NCI-H1436 (cell line): ENCODE data around the gene SMARCD2.
A peak's percentile ranks its signal among the peaks of the same experiment; 100 is the strongest.

ENCODE experiments used
- DNase-seq: peaks from one replicate; lab custom pipeline; 2025; lab: John Stamatoyannopoulos, UW

Gene SMARCD2

GRCh38 chr17:63832014-63832413 is 10.5 kb downstream of the SMARCD2 start:
- no peak for DNase-seq

- no peak for DNase-seq
These were observed 11.0 kb downstream of the SMARCD2 start for GRCh38 chr17:63831505-63831904.

- DNase-seq, result no peak
These were observed 11.5 kb downstream of the SMARCD2 start for GRCh38 chr17:63830904-63831491.

GRCh38 chr17:63830278-63830677 is 12.2 kb downstream of the SMARCD2 start:
- no peak for DNase-seq

DNA sequence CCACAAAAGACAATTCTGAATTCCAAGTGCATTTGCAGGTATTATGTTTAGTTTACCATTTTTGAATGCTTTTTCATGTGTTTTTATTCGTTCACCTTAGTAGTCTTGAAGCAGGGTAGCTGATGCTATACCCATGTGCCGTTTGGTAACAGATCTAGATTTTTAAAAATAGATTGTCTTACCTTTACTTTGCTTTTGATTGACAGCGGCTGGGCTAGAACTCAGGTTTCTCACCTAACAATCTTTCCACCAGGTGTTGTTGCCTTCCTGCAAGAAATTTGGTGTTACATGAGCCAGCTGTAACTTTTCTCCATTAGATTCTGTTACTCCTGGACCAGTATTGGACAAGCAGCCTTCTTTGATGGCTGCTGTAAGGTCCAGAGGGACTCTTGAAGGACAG is 13.5 kb downstream of the SMARCD2 start:
- no peak for DNase-seq

GRCh38 chr17:63827801-63828221 is 14.7 kb downstream of the SMARCD2 start:
- DNase-seq, result no peak

- DNase-seq, result peak; percentile 97
These were observed 15.3 kb downstream of the SMARCD2 start, which contains the start of the genes FTSJ3 and PSMC5 for GRCh38 chr17:63827002-63827800. TSS of gene FTSJ3 (minus strand) at chr17:63827663. CDS start at chr17:63826902, 761 bp downstream. TSS of gene PSMC5 (plus strand) at chr17:63827431. CDS start at chr17:63827491, 60 bp downstream.

GRCh38 chr17:63826468-63827001 is 15.9 kb downstream of the SMARCD2 start:
- DNase-seq, result no peak

- DNase-seq, result no peak
These were observed 18.1 kb downstream of the SMARCD2 start for GRCh38 chr17:63824362-63824761.

GRCh38 chr17:63823659-63824331 is 18.7 kb downstream of the SMARCD2 start:
- DNase-seq, result no peak

DNA sequence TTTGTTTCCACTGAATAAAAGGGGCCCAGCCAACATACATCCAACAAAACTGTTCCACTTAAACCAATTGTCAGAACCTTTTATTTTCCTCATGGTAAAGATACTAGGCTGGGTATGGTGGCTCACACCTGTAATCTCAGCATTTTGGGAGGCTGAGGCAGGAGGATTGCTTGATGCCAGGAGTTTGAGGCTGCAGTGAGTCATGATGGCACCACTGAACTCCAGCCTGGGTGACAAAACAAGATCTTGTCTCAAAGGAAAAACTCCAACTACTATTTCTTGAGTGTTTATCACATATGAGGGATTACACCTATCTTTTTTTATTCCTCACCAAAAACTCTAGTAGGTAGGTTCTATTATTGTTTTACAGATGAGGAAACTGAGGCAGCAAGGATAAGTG is 19.9 kb downstream of the SMARCD2 start:
- no peak for DNase-seq

DNA sequence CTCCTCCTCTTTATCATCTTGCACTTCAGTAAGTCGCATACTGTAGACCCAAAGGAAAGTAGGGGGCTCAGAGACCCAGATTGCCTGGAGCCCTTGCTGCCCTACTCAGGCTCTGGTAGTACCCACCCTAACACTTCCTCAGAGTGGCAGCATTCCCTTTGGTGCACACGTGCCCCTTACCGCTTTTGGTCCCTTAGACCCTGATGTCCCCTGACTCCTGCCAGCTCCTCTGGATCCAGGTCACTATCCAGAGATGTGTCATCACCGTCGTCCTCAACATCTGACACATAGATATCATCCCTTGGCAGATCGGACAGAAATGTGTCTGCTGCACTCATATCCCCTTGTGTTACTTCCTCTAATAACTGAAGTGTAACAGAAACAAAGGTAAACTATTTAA is 20.7 kb downstream of the SMARCD2 start:
- DNase-seq, result no peak

DNA sequence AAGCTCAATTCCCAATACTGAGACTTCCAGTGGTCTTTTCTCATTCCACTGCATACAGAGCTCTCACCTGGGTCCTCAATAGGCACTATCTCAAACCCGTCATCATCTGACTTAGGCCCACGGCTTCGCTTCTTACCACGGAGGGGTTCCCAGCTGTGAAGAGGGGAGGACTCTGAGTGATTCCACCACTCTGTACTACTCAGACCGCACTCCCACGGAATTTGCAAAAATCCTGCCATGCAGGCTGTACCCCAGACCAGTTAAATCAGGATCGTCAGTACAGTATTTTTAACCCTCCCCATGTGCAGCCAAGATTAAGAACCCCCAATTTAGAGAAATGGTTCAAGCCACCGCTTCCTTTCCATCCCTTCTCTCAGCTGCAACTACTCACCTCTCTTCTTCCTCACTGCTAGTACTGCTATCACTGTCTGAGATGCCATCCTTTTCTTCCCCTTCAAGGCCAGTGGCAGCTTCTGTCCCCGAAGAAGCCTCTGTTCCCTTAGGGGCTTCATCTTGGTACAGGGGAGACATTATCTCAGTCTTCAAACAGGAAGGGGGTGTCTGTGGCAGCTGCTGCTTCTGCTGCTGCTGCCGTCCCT is 21.4 kb downstream of the SMARCD2 start:
- no peak for DNase-seq

DNA sequence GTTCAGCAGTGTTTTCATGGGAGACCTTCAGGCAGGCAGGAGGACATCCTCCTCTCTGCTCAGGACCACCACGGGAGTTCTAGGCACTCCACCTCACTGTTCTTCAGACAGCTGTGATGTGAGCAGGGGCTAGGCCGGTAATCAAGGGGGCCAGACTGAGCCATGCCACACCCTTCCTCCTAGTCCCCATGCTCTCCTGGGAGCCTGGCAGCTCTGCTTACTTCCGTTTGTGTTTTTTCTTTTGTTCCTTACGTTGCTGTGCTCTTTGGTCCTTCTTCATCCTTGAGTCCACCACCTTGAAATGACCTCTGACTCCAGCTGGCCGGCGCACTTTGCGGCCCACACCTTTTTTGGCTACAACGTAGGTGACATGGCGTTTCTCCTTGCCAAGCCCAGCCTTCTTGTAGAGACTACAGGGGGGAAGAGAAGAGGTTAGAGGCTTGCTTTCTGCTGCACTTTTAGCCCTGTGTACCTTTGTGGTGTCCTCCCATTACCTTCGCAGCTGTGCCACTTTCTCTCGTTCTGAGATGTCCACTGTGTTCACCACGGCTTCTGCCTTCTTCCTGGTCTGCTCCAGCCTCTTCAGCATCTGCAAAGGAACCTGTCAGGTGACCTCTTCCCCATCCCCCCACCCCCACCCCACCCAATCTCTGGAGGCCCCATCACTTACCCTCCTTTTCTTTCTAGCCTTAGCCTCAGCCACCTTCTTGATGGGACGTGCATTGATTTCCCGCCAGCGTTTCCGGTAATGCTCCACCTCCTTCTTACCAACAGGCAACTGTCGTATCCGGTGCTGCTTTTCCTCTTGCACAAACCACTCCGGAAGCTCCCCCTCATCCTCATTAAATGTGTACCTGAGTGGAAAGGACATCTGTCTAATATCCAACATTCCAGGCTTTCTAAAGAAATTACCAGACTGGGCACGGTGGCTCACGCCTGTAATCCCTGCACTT is 22.6 kb downstream of the SMARCD2 start:
- no peak for DNase-seq

- DNase-seq, result no peak
These were observed 23.4 kb downstream of the SMARCD2 start for GRCh38 chr17:63819131-63819530.

DNA sequence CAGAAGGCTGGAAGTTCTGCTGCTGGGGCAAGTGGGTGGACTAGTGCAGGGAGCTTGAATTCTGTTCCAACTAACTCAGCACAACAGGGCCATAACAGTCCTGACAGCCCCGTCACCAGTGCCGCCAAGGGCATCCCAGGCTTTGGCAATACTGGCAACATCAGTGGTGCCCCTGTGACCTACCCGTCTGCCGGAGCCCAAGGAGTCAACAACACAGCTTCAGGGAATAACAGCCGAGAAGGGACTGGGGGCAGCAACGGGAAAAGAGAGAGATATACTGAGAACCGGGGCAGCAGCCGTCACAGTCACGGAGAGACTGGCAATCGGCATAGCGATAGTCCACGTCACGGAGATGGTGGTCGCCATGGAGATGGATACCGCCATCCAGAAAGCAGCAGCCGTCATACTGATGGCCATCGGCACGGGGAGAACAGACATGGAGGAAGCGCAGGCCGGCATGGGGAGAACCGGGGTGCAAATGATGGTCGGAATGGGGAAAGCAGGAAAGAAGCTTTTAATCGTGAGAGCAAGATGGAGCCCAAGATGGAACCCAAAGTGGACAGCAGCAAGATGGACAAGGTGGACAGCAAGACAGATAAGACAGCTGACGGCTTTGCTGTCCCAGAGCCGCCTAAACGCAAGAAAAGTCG is 24.6 kb downstream of the SMARCD2 start:
- no peak for DNase-seq

- DNase-seq, result no peak
These were observed 25.8 kb downstream of the SMARCD2 start for GRCh38 chr17:63816669-63817068.

GRCh38 chr17:63816123-63816522 is 26.4 kb downstream of the SMARCD2 start:
- DNase-seq, result no peak

DNA sequence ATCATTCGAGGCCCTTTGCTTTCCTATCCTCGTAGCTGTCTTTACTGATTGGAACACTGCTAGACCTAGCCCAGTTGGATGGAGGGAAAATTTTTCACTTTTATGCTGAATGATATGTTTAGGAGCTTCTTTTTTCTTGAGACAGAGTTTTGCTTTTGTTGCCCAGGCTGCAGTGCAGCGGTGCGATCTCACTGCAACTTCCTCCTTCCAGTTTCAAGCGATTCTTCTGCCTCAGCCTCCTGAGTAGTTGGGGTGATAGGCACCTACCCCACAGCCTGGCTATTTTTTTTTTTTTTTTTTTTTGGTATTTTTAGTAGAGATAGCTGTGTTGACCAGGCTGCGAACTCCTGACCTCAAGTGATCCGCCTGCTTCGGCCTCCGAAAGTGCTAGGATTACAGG is 32.5 kb downstream of the SMARCD2 start:
- DNase-seq, result no peak

DNA sequence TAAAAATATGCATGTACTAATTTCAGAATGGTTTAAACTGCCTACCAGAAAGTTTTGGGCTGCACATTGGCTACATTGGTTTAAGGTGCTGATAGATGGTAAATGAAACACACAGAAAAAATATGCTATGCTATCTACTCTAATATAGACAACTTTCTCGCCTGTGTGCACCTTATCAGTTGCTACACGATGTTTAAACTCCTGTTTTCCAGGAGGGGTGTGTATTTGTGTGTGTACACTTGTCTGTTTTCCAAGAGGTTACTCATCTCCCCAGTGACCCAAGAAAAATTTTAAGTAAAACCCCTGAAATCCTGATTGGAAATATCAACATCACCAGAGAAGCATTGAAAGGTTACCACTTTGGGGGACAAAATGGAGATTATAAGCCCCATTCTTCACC is 36.9 kb downstream of the SMARCD2 start:
- DNase-seq, result no peak

DNA sequence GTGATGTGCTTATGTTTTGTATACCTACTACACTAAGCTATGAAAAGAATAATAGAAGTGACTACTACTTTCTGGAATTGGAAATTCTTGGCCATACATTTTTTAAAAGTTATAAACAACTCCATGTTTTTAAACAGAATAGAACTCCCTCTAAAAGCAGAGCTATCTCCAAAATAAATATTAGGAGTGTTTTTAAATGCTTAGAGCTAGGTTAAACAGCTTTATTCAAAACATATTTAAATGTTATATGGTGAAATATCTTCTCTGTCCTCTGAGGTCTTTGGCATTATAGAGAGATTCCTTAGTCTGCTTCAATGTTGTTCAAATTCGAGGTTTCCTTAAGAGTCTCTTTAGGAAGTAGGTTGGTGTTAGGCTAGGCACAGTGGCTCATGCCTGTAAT is 38.2 kb downstream of the SMARCD2 start:
- no peak for DNase-seq
